Activated T-cell treated with anti-CD3 and anti-CD28 coated beads, Interleukin-2, amount 50 U/mL, for 24 hours (primary cell): ENCODE data around the gene EHHADH.

Source experiments
- DNase-seq: peaks from one replicate; pipeline ENCODE4 v3.0.0-alpha.2; 2020
- H3K27ac Mint-ChIP-seq: 2 replicates; pipeline ENCODE4 v1.8.0; 2020; ENCODE audit warnings: mild to moderate bottlenecking, mixed read lengths
- H3K27me3 Mint-ChIP-seq: 2 replicates; pipeline ENCODE4 v1.8.0; 2020; ENCODE audit warnings: mixed read lengths
- H3K36me3 Mint-ChIP-seq: 2 replicates; pipeline ENCODE4 v1.8.0; 2020; ENCODE audit warnings: low read depth, mixed read lengths
- H3K4me1 Mint-ChIP-seq: 2 replicates; pipeline ENCODE4 v1.8.0; 2020; ENCODE audit warnings: low read depth, mixed read lengths
- H3K4me3 Mint-ChIP-seq: 2 replicates; pipeline ENCODE4 v1.8.0; 2020; ENCODE audit warnings: mild to moderate bottlenecking, moderate library complexity, mixed read lengths
- H3K9me3 Mint-ChIP-seq: 2 replicates; pipeline ENCODE4 v1.8.0; 2020; ENCODE audit warnings: mixed read lengths

The EHHADH gene

DNA sequence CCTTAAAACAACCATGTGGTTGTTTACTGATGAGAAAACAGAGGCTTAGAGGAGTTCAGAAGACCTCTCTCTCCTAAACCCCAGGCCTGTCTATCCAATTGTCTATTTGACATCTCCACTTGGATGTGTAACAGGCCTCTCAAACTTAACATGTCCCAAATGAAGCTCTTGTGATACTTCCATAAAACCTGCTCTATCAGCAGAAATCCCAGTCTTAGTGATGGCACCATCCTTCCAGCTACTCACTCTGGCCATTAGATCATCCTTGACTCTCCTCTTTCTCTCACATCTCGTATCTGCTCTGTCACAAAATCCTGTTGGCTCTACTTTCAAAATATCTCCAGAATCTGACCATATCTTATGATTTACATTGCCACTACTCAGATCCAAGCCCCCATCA is 28.8 kb downstream of the EHHADH start:
- H3K4me1 Mint-ChIP-seq, result no peaks in the 10 kb centered on the region
- DNase-seq, result no peak
- peaks cover 5% of the 10 kb centered on the region for H3K36me3 Mint-ChIP-seq
- no peaks in the 10 kb centered on the region for H3K27me3 Mint-ChIP-seq
- H3K4me3 Mint-ChIP-seq, result no peak overlapping the region
- H3K9me3 Mint-ChIP-seq, result no peaks in the 10 kb centered on the region
- H3K27ac Mint-ChIP-seq, result no peak overlapping the region

DNA sequence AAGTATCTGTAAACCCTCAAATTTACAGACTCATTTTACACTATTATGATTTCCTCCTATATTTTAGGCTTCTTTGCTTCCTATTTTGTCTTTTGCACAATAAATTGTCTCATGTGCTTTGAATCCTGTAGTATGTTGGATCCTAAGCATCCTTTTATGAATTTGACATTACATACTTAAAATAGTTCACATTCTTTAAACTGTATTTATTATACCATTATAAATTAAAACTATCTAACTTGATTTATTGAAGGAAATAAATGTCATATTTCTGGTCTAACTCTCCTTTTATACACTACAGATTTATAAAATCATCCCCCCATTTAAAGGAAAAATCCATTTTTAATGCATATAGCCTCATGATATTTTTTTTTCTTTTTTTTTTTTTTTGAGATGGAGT is 32.6 kb downstream of the EHHADH start:
- Mint-ChIP-seq H3K9me3 (no peaks in the 10 kb centered on the region), H3K4me3 (no peak overlapping the region), H3K27ac (no peak overlapping the region), H3K27me3 (no peaks in the 10 kb centered on the region), H3K36me3 (peaks cover 2% of the 10 kb centered on the region), H3K4me1 (no peaks in the 10 kb centered on the region)
- no peak for DNase-seq

DNA sequence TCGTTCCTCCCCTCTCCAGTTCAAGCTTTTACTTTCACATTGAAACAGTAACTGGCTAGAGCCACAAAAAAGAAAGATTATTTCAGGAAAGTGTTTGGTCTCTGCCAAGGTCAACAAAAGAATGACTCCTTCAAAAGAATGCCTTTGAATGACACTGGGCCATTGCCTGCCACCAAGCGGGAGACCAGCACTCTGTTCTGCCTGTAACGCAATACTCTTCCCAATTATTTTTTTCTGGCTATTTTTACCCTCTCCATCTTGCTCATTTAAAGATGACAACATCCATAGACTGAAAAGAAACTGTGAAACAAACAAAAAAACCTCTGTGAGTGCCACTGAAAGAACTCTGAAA is 37.3 kb downstream of the EHHADH start:
- no peaks in the 10 kb centered on the region for H3K9me3 Mint-ChIP-seq
- H3K27ac Mint-ChIP-seq, result no peak overlapping the region
- H3K4me1 Mint-ChIP-seq, result no peaks in the 10 kb centered on the region
- DNase-seq, result no peak
- H3K27me3 Mint-ChIP-seq, result no peaks in the 10 kb centered on the region
- H3K4me3 Mint-ChIP-seq, result no peak overlapping the region
- H3K36me3 Mint-ChIP-seq, result peaks cover 2% of the 10 kb centered on the region

DNA sequence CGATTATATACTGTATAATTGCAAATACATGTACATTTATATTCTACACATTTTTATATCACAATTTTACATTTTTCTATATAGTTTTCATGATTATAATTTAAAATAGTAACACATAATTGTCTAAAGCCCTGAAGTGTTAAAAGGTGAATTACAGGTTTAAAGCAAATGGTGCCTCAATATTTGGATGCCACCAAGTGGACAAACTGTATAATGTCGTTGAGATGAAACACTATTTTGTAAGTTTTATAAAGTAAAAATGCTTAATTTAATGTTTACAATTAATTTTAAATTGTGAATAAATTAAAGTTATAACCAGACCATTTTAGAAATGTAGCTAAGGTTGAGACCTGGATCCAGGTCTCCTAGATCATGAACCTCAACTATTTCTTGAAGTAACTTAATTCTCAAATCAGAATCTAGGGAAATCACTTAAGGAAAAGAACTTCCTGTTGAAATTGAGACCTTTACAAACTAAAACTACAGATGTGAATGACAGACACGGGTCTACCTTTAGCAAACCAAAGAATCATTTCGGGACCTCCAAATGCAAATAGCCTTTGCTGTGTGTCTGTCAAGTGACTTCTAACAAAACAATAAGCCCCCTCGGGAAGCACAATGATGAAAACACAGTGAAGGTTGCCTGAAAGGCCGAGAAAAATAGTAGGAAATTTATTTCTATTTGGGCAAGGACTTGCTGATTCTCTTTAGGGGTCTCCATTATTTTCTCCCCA is 37.8 kb downstream of the EHHADH start:
- no peaks in the 10 kb centered on the region for H3K27me3 Mint-ChIP-seq
- H3K4me1 Mint-ChIP-seq, result no peaks in the 10 kb centered on the region
- DNase-seq, result no peak
- H3K9me3 Mint-ChIP-seq, result no peaks in the 10 kb centered on the region
- H3K4me3 Mint-ChIP-seq, result no peak overlapping the region
- peaks cover 2% of the 10 kb centered on the region for H3K36me3 Mint-ChIP-seq
- H3K27ac Mint-ChIP-seq, result no peak overlapping the region

DNA sequence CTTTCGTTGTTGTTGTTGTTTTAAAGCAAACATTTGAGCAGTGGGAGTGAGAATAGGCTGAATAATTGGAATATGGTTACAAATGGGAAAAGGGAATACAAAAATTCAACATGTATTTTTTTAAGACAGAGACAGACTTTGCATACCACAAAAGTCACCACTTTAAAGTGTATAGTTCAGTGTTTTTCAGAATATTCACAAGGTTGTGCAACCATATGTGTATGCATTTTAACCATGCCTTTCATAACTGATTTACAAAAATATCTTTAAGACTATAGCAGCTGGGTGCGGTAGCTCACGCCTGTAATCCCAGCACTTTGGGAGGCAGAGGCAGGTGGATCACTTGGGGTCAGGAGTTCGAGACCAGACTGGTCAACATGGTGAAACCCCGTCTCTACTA is 41.3 kb downstream of the EHHADH start:
- Mint-ChIP-seq H3K27me3 (no peaks in the 10 kb centered on the region), H3K4me3 (no peak overlapping the region), H3K27ac (no peak overlapping the region), H3K4me1 (peaks cover 4% of the 10 kb centered on the region), H3K36me3 (no peaks in the 10 kb centered on the region), H3K9me3 (no peaks in the 10 kb centered on the region)
- no peak for DNase-seq

DNA sequence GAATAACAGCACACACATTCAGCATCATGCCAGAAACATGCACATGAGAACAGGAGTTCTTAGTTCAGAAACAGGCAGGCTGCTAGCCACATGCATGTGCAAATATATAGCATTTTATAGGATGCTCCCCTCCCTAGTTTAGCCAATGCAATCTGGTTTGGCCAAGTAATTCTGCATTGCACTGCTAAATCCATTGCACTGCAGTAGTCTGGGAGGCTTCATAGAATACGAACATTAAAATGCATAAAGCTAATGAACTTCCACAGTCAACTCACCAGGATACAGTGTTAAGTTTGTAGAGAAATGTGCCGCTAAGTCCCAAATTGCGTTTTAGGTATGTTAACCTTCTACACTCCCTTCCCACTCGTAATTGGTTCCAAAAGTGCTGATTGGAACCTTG is 41.8 kb downstream of the EHHADH start:
- no peak for DNase-seq
- Mint-ChIP-seq H3K4me1 (peaks cover 4% of the 10 kb centered on the region), H3K27ac (no peak overlapping the region), H3K9me3 (no peaks in the 10 kb centered on the region), H3K4me3 (no peak overlapping the region), H3K27me3 (no peaks in the 10 kb centered on the region), H3K36me3 (no peaks in the 10 kb centered on the region)

DNA sequence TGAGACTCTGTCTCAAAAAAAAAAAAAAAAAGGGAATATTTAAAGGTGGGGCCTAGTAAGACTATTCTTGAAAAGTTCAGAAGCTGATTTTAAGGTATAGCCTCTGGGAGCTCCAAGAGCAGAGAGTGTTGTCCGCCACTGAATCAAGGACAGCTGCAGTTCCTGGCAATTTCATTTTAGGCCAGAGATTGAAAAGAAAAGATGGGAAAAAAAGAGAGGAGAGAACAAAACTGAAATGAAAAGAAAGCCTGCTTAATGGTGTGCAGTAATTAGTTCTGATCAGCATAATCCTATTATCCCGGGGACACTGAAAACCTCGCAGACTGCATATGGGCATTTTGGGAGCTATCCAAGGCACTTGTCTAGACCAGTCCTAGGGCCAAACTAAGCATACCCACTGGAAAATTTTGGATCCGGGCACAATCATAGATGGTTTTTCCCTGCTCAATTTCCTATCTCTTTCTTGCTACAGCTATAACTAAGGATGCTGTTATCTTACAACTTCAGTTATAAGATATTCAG is 43.2 kb downstream of the EHHADH start:
- no peaks in the 10 kb centered on the region for H3K27me3 Mint-ChIP-seq
- H3K4me3 Mint-ChIP-seq, result no peak overlapping the region
- H3K9me3 Mint-ChIP-seq, result no peaks in the 10 kb centered on the region
- no peaks in the 10 kb centered on the region for H3K36me3 Mint-ChIP-seq
- DNase-seq, result no peak
- H3K27ac Mint-ChIP-seq, result no peak overlapping the region
- peaks cover 4% of the 10 kb centered on the region for H3K4me1 Mint-ChIP-seq

DNA sequence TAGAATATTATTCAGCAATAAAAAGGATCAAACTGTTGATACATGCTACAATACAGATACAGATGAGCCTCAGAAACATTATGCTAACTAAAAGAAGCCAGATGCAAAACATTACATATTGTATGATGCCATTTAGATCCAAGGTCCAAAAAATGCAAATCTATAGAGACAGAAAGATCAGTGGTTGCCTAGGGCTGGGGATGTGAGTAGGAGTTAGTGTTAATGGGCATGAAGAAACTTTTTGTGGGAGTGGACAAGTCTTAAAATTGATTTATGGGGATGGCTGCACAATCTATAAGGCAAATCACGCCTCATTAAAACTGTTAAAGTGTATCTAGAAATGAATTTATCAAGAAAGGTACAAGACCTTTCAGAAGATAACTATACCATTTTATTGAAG is 45.0 kb downstream of the EHHADH start:
- no peak for DNase-seq
- H3K27me3 Mint-ChIP-seq, result no peaks in the 10 kb centered on the region
- H3K4me3 Mint-ChIP-seq, result no peak overlapping the region
- H3K9me3 Mint-ChIP-seq, result no peaks in the 10 kb centered on the region
- H3K36me3 Mint-ChIP-seq, result no peaks in the 10 kb centered on the region
- H3K4me1 Mint-ChIP-seq, result peaks cover 4% of the 10 kb centered on the region
- no peak overlapping the region for H3K27ac Mint-ChIP-seq

DNA sequence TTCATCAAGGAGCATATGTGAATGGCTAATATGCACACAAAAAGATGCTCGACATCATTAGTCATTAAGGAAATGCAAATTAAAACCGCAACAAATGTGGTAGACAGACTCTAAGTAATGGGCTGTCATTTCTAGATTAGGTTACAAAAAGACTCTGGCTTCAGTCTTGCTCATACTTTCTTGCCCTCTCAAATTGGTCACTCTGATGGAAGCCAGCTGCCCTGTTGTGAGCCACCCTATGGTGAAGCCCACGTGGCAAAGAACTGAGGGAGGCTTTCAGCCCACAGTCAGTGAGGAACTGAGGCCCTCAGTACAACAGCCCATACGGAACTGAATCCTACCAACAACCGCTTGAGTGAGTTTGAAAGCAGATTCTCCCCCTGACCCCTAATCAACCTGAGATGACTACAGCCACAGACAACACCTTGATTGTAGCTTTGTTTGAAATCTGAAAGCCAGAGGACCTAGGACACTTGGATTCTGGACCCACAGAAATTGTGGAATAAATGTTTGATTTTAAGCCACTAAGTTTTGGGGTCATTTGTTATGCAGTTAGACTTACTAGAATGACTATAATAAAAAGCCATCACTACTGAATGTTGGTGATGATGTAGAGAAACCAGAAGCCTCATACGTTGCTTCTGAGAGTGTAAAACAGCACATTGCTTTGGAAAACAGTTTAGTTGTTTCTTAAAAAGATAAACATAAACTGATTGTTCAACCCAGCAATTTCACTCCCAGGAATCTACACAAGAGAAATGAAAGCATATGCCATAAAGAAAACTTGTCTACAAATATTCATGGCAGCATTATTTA is 45.7 kb downstream of the EHHADH start:
- Mint-ChIP-seq H3K27me3 (no peaks in the 10 kb centered on the region), H3K27ac (no peak overlapping the region), H3K4me1 (peaks cover 4% of the 10 kb centered on the region), H3K4me3 (no peak overlapping the region), H3K36me3 (no peaks in the 10 kb centered on the region), H3K9me3 (no peaks in the 10 kb centered on the region)
- no peak for DNase-seq

DNA sequence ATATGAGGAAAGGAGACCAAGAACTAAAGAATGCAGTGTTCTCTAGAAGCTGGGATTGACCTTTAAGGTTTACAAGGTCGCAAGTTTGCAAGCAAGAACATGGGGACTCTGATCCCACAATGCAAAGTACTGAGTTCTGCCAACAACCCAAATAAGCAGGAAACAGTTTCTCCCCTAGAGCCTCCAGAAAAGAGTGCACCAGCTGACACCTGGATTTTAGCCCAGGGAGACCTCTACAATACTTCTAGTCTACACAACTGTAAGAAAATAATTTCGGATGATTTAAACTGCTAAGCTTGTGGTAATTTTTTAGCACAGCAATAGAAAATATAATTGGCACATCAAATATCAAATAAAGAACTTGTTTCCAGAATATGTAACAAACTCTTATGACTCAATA is 46.4 kb downstream of the EHHADH start:
- Mint-ChIP-seq H3K9me3 (no peaks in the 10 kb centered on the region), H3K36me3 (no peaks in the 10 kb centered on the region), H3K4me3 (no peak overlapping the region), H3K4me1 (peaks cover 4% of the 10 kb centered on the region), H3K27ac (no peak overlapping the region), H3K27me3 (no peaks in the 10 kb centered on the region)
- no peak for DNase-seq

DNA sequence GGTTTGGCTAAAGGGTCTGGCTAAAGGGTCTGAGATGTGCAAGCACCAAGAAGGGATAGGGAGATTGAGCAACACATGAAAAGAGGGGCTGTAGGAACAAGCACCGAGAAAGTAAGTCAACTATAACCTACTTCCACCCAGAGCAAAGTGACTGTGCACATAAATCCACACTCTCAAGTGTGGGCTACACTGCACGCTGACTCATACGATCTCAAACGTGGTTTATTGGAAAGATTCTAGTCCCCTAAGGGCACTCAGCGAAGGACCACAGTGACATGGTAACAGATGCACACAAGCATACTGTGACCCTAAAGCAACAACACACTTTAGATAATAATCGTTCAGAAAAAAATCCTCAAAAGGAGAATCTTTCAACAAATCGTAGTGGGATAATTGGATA is 48.0 kb downstream of the EHHADH start:
- DNase-seq, result no peak
- Mint-ChIP-seq H3K4me3 (no peak overlapping the region), H3K9me3 (no peaks in the 10 kb centered on the region), H3K4me1 (peaks cover 4% of the 10 kb centered on the region), H3K36me3 (no peaks in the 10 kb centered on the region), H3K27ac (no peak overlapping the region), H3K27me3 (no peaks in the 10 kb centered on the region)

DNA sequence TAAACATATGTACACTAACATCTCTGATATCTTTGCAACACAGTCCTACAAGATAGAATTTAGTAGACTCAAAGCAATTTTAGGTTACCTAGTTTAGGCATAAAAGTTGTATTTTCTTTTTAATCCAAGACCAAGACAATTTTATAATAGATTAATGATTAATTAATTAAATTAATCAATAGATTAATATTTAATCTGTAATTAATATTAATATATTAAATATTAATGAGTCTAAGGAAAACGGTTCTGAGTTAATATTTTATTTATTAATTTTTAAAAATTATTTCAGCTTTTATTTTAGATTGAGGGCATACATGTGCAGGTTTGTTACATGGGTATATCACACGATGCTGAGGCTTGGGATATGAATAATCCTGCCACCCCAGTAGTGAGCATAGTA is 49.0 kb downstream of the EHHADH start:
- Mint-ChIP-seq H3K4me1 (peaks cover 4% of the 10 kb centered on the region), H3K36me3 (no peaks in the 10 kb centered on the region), H3K9me3 (no peaks in the 10 kb centered on the region), H3K27me3 (no peaks in the 10 kb centered on the region), H3K27ac (no peak overlapping the region), H3K4me3 (no peak overlapping the region)
- no peak for DNase-seq

DNA sequence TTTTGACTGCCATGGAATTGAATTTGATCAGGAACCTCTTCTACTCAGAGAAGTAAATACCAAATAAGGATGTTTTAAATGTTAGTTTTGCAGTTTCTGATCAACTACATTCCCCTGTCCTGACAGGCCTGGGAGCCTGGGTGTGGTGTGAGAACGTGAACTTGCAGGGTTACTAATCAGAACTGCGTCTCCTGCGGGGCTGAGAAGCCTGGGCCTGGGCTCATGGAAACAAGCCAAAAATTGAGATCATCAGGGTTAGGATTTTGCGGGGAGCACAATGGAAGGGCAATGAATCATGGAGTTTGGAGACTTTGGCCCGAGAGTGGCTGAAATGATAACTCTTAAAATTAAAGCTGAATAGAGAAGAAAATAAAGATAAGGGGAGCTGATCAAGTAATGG is 53.2 kb downstream of the EHHADH start:
- no peaks in the 10 kb centered on the region for H3K27me3 Mint-ChIP-seq
- no peak overlapping the region for H3K27ac Mint-ChIP-seq
- DNase-seq, result no peak
- no peak overlapping the region for H3K4me3 Mint-ChIP-seq
- H3K9me3 Mint-ChIP-seq, result no peaks in the 10 kb centered on the region
- H3K36me3 Mint-ChIP-seq, result no peaks in the 10 kb centered on the region
- no peaks in the 10 kb centered on the region for H3K4me1 Mint-ChIP-seq

DNA sequence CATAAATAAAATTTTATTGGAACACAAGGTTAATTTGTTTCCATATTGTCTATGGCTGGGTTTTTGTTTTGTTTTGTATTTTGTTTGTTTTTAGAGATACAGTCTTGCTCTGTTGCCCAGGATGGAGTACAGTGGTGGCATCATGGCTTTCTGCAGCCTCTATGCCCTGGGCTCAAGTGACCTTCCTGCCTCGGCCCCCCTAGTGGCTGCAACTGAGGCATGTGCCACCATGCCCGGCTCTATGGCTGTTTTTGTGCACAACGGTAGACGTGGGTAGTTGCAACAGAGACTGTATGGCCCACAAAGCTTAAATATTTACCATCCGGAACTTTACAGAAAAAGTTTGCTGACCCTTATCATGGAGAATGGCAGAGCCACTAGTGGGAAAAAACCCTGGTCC is 54.2 kb downstream of the EHHADH start:
- Mint-ChIP-seq H3K4me3 (no peak overlapping the region), H3K27ac (no peak overlapping the region), H3K36me3 (no peaks in the 10 kb centered on the region), H3K9me3 (no peaks in the 10 kb centered on the region), H3K27me3 (no peaks in the 10 kb centered on the region), H3K4me1 (no peaks in the 10 kb centered on the region)
- DNase-seq, result no peak

DNA sequence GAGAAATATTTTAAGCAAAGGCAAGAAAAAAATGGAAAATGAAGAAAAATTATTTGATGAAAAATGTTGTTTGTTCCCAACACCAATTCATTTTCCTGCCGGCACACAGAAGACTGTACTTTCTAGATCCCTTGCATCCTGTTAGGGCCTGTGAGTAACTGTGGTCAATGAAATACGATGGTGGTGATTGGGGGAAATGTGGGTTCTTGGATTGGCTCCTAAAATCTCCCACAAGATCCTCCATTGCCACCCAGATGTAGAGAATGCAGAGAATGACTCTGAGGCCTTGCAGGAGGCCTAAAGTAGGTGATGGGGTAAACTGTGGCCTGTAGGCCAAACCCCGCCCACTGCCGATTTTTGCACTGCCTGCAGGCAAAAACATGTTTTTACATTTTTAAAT is 54.6 kb downstream of the EHHADH start:
- no peaks in the 10 kb centered on the region for H3K9me3 Mint-ChIP-seq
- no peak overlapping the region for H3K4me3 Mint-ChIP-seq
- no peaks in the 10 kb centered on the region for H3K4me1 Mint-ChIP-seq
- no peak overlapping the region for H3K27ac Mint-ChIP-seq
- no peaks in the 10 kb centered on the region for H3K36me3 Mint-ChIP-seq
- no peaks in the 10 kb centered on the region for H3K27me3 Mint-ChIP-seq
- DNase-seq, result no peak
